HUES6 (cell line): ENCODE measurements around the gene ATXN2.

Experiments
- H3K27ac ChIP-seq: 2 replicates; pipeline ENCODE4 v1.7.0; 2013; ENCODE audit warnings: low read depth, mild to moderate bottlenecking, low read length, inconsistent platforms
- H3K27me3 ChIP-seq: 2 replicates; pipeline ENCODE4 v1.6.1; 2013; ENCODE audit warnings: low read length; ENCODE audit not compliant: control insufficient read depth, insufficient read depth
- H3K36me3 ChIP-seq: 2 replicates; pipeline ENCODE4 v1.6.1; 2013; ENCODE audit warnings: low read length; ENCODE audit not compliant: control insufficient read depth, insufficient read depth
- H3K4me1 ChIP-seq: 2 replicates; pipeline ENCODE4 v1.6.1; 2013; ENCODE audit warnings: low read length; ENCODE audit not compliant: control insufficient read depth, insufficient read depth
- H3K4me3 ChIP-seq: 2 replicates; pipeline ENCODE4 v1.5.1; 2013; ENCODE audit warnings: low read depth, low read length
- H3K9ac ChIP-seq: one replicate; pipeline ENCODE4 v1.6.1; 2013; ENCODE audit warnings: mild to moderate bottlenecking, low read length
- H3K9me3 ChIP-seq: 2 replicates; pipeline ENCODE4 v1.6.1; 2013; ENCODE audit warnings: low read depth, low read length; ENCODE audit not compliant: control insufficient read depth, insufficient read depth

Gene ATXN2

GRCh38 chr12:111598637-111599452 lies at the start of gene ATXN2:
Gene ATXN2, minus strand, starts transcription at chr12:111599315. Its CDS starts 281 bp downstream, at chr12:111599034.
- H3K4me3 ChIP-seq, result peak within 1 kb of the TSS; percentile 80
- peaks cover 23% of the 10 kb centered on the region for H3K4me1 ChIP-seq
- no peaks in the 10 kb centered on the region for H3K9me3 ChIP-seq
- H3K36me3 ChIP-seq, result no peaks in the 10 kb centered on the region; the same call in 1 of the 2 replicates
- H3K27me3 ChIP-seq, result no peaks in the 10 kb centered on the region
- peak within 1 kb of the TSS; percentile 99 for H3K9ac ChIP-seq
- H3K27ac ChIP-seq, result peak within 1 kb of the TSS; percentile 91

GRCh38 chr12:111645433-111645832 lies 46.3 kb upstream of the ATXN2 start:
- H3K9me3 ChIP-seq, result no peaks in the 10 kb centered on the region
- H3K36me3 ChIP-seq, result peaks cover 63% of the 10 kb centered on the region
- no peak overlapping the region for H3K4me3 ChIP-seq
- no peak overlapping the region for H3K9ac ChIP-seq
- H3K27ac ChIP-seq, result no peak overlapping the region
- no peaks in the 10 kb centered on the region for H3K27me3 ChIP-seq
- H3K4me1 ChIP-seq, result no peaks in the 10 kb centered on the region

DNA sequence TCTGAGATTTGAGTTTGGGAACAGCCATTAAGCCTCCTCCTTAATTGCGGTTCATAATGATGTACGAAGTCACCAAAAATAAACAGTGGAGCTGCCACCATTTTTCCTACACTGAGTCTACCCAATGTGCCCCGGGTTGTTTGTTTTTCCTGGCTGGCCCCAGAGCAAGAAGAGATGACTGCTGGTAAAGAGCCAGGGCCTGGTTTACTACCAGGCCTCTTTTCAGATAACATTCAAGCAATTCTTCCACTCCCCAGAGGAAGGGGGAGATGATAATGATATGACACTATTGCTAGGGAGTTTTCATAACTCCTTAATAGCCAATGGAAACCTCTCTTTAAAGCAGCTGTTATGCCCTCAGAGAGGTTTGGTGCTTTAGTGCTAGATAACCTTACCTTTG lies 44.3 kb upstream of the ATXN2 start:
- peaks cover 50% of the 10 kb centered on the region for H3K36me3 ChIP-seq

GRCh38 chr12:111642681-111643426 lies 43.7 kb upstream of the ATXN2 start:
- H3K4me3 ChIP-seq, result no peak overlapping the region
- H3K9me3 ChIP-seq, result no peaks in the 10 kb centered on the region
- H3K27me3 ChIP-seq, result no peaks in the 10 kb centered on the region
- H3K9ac ChIP-seq, result no peak overlapping the region
- H3K4me1 ChIP-seq, result no peaks in the 10 kb centered on the region
- peaks cover 49% of the 10 kb centered on the region for H3K36me3 ChIP-seq
- no peak overlapping the region for H3K27ac ChIP-seq

More for the DNA sequence above, 44.3 kb upstream of the ATXN2 start:
- Histone ChIP-seq H3K9ac (no peak overlapping the region), H3K4me3 (no peak overlapping the region), H3K27me3 (no peaks in the 10 kb centered on the region), H3K27ac (no peak overlapping the region), H3K9me3 (no peaks in the 10 kb centered on the region), H3K4me1 (no peaks in the 10 kb centered on the region)

GRCh38 chr12:111640506-111640905 lies 41.4 kb upstream of the ATXN2 start:
- Histone ChIP-seq H3K27ac (no peak overlapping the region), H3K36me3 (peaks cover 25% of the 10 kb centered on the region), H3K9me3 (no peaks in the 10 kb centered on the region), H3K9ac (no peak overlapping the region), H3K27me3 (no peaks in the 10 kb centered on the region), H3K4me1 (peaks cover 17% of the 10 kb centered on the region), H3K4me3 (no peak overlapping the region)

- no peak overlapping the region for H3K9ac ChIP-seq
- H3K27me3 ChIP-seq, result no peaks in the 10 kb centered on the region
- no peaks in the 10 kb centered on the region for H3K9me3 ChIP-seq
- no peak overlapping the region for H3K27ac ChIP-seq
- H3K36me3 ChIP-seq, result peaks cover 9% of the 10 kb centered on the region
- no peak overlapping the region for H3K4me3 ChIP-seq
- H3K4me1 ChIP-seq, result peaks cover 19% of the 10 kb centered on the region
These were observed 39.4 kb upstream of the ATXN2 start for GRCh38 chr12:111638556-111638955.

DNA sequence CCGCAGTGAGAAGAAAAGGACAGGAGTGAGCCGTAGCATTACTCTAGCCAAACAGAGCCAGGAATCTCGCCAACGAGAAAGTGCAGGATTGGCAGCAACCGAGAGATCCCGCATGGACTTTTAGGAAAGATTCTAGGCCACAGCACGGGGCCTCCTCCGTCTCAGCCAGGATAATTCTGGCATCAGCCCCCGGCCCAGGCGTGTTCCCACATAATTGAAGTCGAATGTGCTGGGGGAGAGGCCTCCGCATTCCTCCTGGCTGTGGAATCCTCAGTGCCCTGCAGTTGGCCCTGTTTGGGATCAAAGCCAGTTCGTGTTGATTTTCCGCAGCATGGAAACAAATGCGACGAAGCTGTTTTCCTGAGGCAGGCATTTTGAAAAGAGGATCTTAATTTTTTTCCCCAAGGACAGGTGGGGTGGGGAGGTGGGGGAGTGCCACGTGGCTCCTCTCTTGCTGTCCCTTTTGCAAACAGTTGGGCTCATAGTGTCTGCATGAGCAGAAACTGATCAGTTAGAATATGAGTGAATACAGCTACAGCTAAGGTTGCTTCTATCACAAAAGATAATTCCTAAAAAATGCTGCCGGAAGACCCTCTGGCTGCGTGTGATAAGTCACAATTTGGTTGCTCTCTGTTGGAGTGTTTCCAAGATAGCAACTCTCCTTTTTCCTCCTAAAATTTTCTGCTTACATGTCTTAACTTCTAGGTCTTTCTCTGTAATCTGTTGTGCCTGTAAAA lies 37.3 kb upstream of the ATXN2 start:
- Histone ChIP-seq H3K27ac (peak overlapping the region; percentile 10; the same call in 1 of the 2 replicates), H3K4me3 (0 out of 2 replicates have a peak overlapping the region, but pooled peaks have one; percentile 9), H3K9me3 (no peaks in the 10 kb centered on the region), H3K9ac (peak overlapping the region; percentile 32), H3K36me3 (no peaks in the 10 kb centered on the region), H3K27me3 (no peaks in the 10 kb centered on the region), H3K4me1 (peaks cover 19% of the 10 kb centered on the region)

DNA sequence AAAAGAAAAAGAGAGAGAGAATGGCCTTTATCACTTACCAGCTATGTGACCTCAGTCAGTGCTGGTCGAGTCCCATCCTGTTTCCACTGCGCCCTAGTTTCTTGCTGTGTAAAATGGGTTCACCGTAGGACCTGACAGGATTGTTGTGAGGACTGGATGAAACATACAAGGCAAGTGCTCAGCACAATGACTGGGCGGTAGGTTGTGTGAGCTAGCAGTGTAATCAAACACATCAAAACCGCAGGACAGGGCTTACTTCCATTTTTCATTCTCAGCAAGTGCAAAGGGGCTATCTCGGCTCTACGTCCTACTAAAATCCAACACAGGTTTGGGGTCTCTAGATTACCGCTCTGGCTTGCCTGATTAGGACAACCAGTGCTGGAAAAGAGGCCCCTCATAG lies 36.4 kb upstream of the ATXN2 start:
- Histone ChIP-seq H3K27ac (no peak overlapping the region), H3K9ac (no peak overlapping the region), H3K9me3 (no peaks in the 10 kb centered on the region), H3K4me3 (no peak overlapping the region), H3K27me3 (no peaks in the 10 kb centered on the region), H3K4me1 (peaks cover 19% of the 10 kb centered on the region), H3K36me3 (no peaks in the 10 kb centered on the region)

GRCh38 chr12:111628505-111629260 lies 29.6 kb upstream of the ATXN2 start:
- H3K4me1 ChIP-seq, result no peaks in the 10 kb centered on the region
- H3K27me3 ChIP-seq, result no peaks in the 10 kb centered on the region
- H3K36me3 ChIP-seq, result no peaks in the 10 kb centered on the region
- no peaks in the 10 kb centered on the region for H3K9me3 ChIP-seq
- H3K4me3 ChIP-seq, result no peak overlapping the region
- no peak overlapping the region for H3K9ac ChIP-seq
- no peak overlapping the region for H3K27ac ChIP-seq

GRCh38 chr12:111626230-111626629 lies 27.1 kb upstream of the ATXN2 start:
- no peaks in the 10 kb centered on the region for H3K36me3 ChIP-seq
- H3K27ac ChIP-seq, result no peak overlapping the region
- H3K4me1 ChIP-seq, result no peaks in the 10 kb centered on the region
- H3K27me3 ChIP-seq, result no peaks in the 10 kb centered on the region
- H3K9me3 ChIP-seq, result no peaks in the 10 kb centered on the region
- no peak overlapping the region for H3K9ac ChIP-seq
- H3K4me3 ChIP-seq, result no peak overlapping the region
